ENCODE data around the gene PLA2G12A.

DNA sequence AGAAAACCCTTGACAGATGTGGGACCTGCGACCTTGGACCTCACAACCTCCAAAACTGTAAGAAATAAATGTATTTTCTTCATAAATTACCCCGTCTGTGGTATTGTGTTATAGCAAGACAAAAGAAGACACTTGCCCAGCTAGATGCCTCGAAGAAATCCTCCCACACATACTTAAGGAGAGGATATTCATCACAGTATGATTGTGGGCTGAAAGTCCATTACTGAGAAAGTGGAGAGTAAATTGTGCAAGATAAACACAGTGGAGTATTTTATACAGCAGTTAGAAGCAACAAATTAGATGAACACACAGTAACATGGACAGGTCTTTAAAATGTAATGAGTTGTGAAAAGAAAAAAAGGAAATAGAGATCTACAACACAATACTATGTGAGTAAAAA, 25.8 kb upstream of the PLA2G12A start:
- TF ChIP-seq ZNF558 (tag by site-specific recombination; IDR thresholded peaks at IDR 0.05) (no peak), HOXA7 (CRISPR knock-in tag; IDR thresholded peaks at IDR 0.05; ENCODE audit: borderline replicate concordance) (no peak)

Measured in HEK293 (cell line).